Effector memory CD8-positive, alpha-beta T cell (primary cell): Measurements from ENCODE around the gene CCDC86.

Source experiments
- ATAC-seq: fragments of 150-1000 bp; cut with Tn5 transposase; replicated peaks from 2 replicates; pipeline ENCODE4 v1.10.0; 2021; ENCODE audit warnings: mild to moderate bottlenecking, moderate library complexity
- DNase-seq, 3 experiments: peaks; one replicate each; pipeline ENCODE4 v3.0.0; 2021
- H3K27ac Mint-ChIP-seq, 2 donors: one replicate each; pipeline ENCODE4 v1.8.0; 2022; ENCODE audit warnings: mild to moderate bottlenecking in 2 of 2, mixed read lengths in 2 of 2, moderate library complexity in 2 of 2
- H3K27me3 Mint-ChIP-seq, 2 donors: one replicate each; pipeline ENCODE4 v1.8.0; 2022; ENCODE audit warnings: mixed read lengths in 2 of 2
- H3K36me3 Mint-ChIP-seq: one replicate; pipeline ENCODE4 v1.8.0; 2022; ENCODE audit warnings: mild to moderate bottlenecking, moderate library complexity, mixed read lengths; ENCODE audit not compliant: insufficient read depth
- H3K4me1 Mint-ChIP-seq, 2 donors: one replicate each; pipeline ENCODE4 v1.8.0; 2022; ENCODE audit warnings: low read depth in 2 of 2, mixed read lengths in 2 of 2
- H3K4me3 Mint-ChIP-seq, 2 donors: one replicate each; pipeline ENCODE4 v1.8.0; 2022; ENCODE audit warnings: mild to moderate bottlenecking in 2 of 2, mixed read lengths in 2 of 2, moderate library complexity in 2 of 2
- H3K9me3 Mint-ChIP-seq, 2 donors: one replicate each; pipeline ENCODE4 v1.8.0; 2022; ENCODE audit warnings: mixed read lengths in 2 of 2

Gene CCDC86

GRCh38 chr11:60862171-60862570 lies 20.3 kb downstream of the CCDC86 start:
- peaks cover 0 to 8% of the 10 kb centered on the region in 2 donors for H3K27me3 Mint-ChIP-seq
- H3K4me1 Mint-ChIP-seq = peaks cover 5 to 7% of the 10 kb centered on the region in 2 donors
- no peaks in the 10 kb centered on the region for H3K36me3 Mint-ChIP-seq
- no peak overlapping the region for H3K4me3 Mint-ChIP-seq
- H3K9me3 Mint-ChIP-seq = no peaks in the 10 kb centered on the region
- ATAC-seq (no peak), DNase-seq (no peak)
- H3K27ac Mint-ChIP-seq = no peak overlapping the region

GRCh38 chr11:60863550-60864521 lies 21.9 kb downstream of the CCDC86 start:
- no peaks in the 10 kb centered on the region for H3K36me3 Mint-ChIP-seq
- H3K27me3 Mint-ChIP-seq = peaks cover 0 to 14% of the 10 kb centered on the region in 2 donors
- peaks cover 0 to 5% of the 10 kb centered on the region in 2 donors for H3K4me1 Mint-ChIP-seq
- ATAC-seq (no peak), DNase-seq (no peak)
- no peak overlapping the region for H3K4me3 Mint-ChIP-seq
- H3K9me3 Mint-ChIP-seq = no peaks in the 10 kb centered on the region
- peak overlapping the region in 1 of 2 donors; percentile 30 for H3K27ac Mint-ChIP-seq

GRCh38 chr11:60864856-60865513 lies 23.1 kb downstream of the CCDC86 start:
- H3K4me3 Mint-ChIP-seq = no peak overlapping the region
- H3K27me3 Mint-ChIP-seq = peaks cover 6 to 25% of the 10 kb centered on the region in 2 donors
- ATAC-seq (no peak), DNase-seq (no peak)
- no peaks in the 10 kb centered on the region for H3K36me3 Mint-ChIP-seq
- H3K4me1 Mint-ChIP-seq = peaks cover 0 to 3% of the 10 kb centered on the region in 2 donors
- H3K27ac Mint-ChIP-seq = no peak overlapping the region
- H3K9me3 Mint-ChIP-seq = no peaks in the 10 kb centered on the region

GRCh38 chr11:60866911-60867870 lies 25.3 kb downstream of the CCDC86 start, which contains the start of gene ZP1:
ZP1 (plus strand) TSS chr11:60867542; CDS start chr11:60867562, 20 bp downstream.
- no peak for DNase-seq
- peaks cover 0 to 14% of the 10 kb centered on the region in 2 donors for H3K4me1 Mint-ChIP-seq
- H3K9me3 Mint-ChIP-seq = no peaks in the 10 kb centered on the region
- H3K36me3 Mint-ChIP-seq = no peaks in the 10 kb centered on the region
- ATAC-seq = no peak
- no peak within 1 kb of the TSS for H3K27ac Mint-ChIP-seq
- H3K4me3 Mint-ChIP-seq = no peak within 1 kb of the TSS
- peaks cover 6 to 25% of the 10 kb centered on the region in 2 donors for H3K27me3 Mint-ChIP-seq

- no peak overlapping the region for H3K4me3 Mint-ChIP-seq
- no peak for DNase-seq
- H3K4me1 Mint-ChIP-seq = peaks cover 0 to 15% of the 10 kb centered on the region in 2 donors
- H3K27ac Mint-ChIP-seq = no peak overlapping the region
- H3K9me3 Mint-ChIP-seq = no peaks in the 10 kb centered on the region
- H3K27me3 Mint-ChIP-seq = peaks cover 6 to 19% of the 10 kb centered on the region in 2 donors
- no peak for ATAC-seq
- no peaks in the 10 kb centered on the region for H3K36me3 Mint-ChIP-seq
These were observed 26.2 kb downstream of the CCDC86 start for GRCh38 chr11:60867871-60868681.

GRCh38 chr11:60868682-60869450 lies 27.0 kb downstream of the CCDC86 start:
- Mint-ChIP-seq H3K9me3 (no peaks in the 10 kb centered on the region), H3K4me3 (no peak overlapping the region), H3K27me3 (peaks cover 6 to 19% of the 10 kb centered on the region in 2 donors), H3K4me1 (peaks cover 0 to 17% of the 10 kb centered on the region in 2 donors), H3K27ac (no peak overlapping the region), H3K36me3 (no peaks in the 10 kb centered on the region)
- ATAC-seq = no peak
- no peak for DNase-seq

- no peak overlapping the region for H3K27ac Mint-ChIP-seq
- H3K27me3 Mint-ChIP-seq = peaks cover 6 to 19% of the 10 kb centered on the region in 2 donors
- ATAC-seq = no peak
- no peaks in the 10 kb centered on the region for H3K36me3 Mint-ChIP-seq
- H3K9me3 Mint-ChIP-seq = no peaks in the 10 kb centered on the region
- no peak for DNase-seq
- no peak overlapping the region for H3K4me3 Mint-ChIP-seq
- peaks cover 0 to 17% of the 10 kb centered on the region in 2 donors for H3K4me1 Mint-ChIP-seq
These were observed 27.5 kb downstream of the CCDC86 start for GRCh38 chr11:60869451-60869825.

GRCh38 chr11:60870276-60870675 lies 28.4 kb downstream of the CCDC86 start:
- Mint-ChIP-seq H3K4me1 (peaks cover 0 to 17% of the 10 kb centered on the region in 2 donors), H3K9me3 (no peaks in the 10 kb centered on the region), H3K36me3 (no peaks in the 10 kb centered on the region), H3K27me3 (peaks cover 6 to 19% of the 10 kb centered on the region in 2 donors), H3K4me3 (no peak overlapping the region), H3K27ac (no peak overlapping the region)
- no peak for ATAC-seq
- DNase-seq = no peak

GRCh38 chr11:60870733-60871377 lies 28.9 kb downstream of the CCDC86 start:
- H3K36me3 Mint-ChIP-seq = no peaks in the 10 kb centered on the region
- H3K4me3 Mint-ChIP-seq = no peak overlapping the region

GRCh38 chr11:60871378-60872061 lies 29.6 kb downstream of the CCDC86 start:
- Mint-ChIP-seq H3K36me3 (no peaks in the 10 kb centered on the region), H3K27me3 (peaks cover 6 to 19% of the 10 kb centered on the region in 2 donors), H3K4me1 (peaks cover 0 to 17% of the 10 kb centered on the region in 2 donors), H3K9me3 (no peaks in the 10 kb centered on the region), H3K27ac (peak overlapping the region; percentile 15 to 71), H3K4me3 (no peak overlapping the region)
- DNase-seq = no peak
- peak; percentile 27 for ATAC-seq

More at GRCh38 chr11:60870733-60871377, 28.9 kb downstream of the CCDC86 start:
- DNase-seq = no peak
- no peak for ATAC-seq
- Mint-ChIP-seq H3K4me1 (peaks cover 0 to 17% of the 10 kb centered on the region in 2 donors), H3K27me3 (peaks cover 6 to 19% of the 10 kb centered on the region in 2 donors), H3K9me3 (no peaks in the 10 kb centered on the region), H3K27ac (peak overlapping the region in 1 of 2 donors; percentile 15)
